Measurements from ENCODE around the gene PRDX5. TPM values are rescaled to one million over a fixed set of nuclear protein-coding genes. Genes with fewer than 3 reads are reported as not detected.

The PRDX5 gene
- polyA plus RNA-seq, 1 experiment, result 383 TPM

DNA sequence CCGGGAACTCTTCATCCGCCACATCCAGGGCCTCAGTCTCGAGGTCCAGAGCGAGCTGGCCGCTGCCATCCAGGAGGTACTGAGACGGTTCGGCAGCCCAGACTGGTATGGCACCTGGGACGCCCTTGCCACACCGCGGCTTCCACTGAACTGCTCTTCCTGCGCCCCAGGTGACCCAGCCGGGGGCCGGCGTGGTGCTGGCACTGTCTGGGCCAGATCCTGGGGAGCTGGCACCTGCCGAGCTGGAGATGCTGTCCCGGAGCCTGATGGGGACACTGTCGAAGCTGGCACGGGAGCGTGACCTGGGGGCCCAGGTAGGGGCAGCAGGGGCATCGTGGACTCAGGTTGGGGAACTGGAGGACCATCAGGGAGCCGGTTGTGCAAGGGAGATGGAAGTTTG lies 23.5 kb downstream of the PRDX5 start:
- Histone ChIP-seq H3K9me3 (ENCODE audit: control insufficient read depth, insufficient read depth, low read length) (peaks cover 4% of the 10 kb centered on the region; the same call in 1 of the 2 replicates), H3K27ac (ENCODE audit: low read depth, low read length) (no peak overlapping the region), H3K27me3 (ENCODE audit: control insufficient read depth, insufficient read depth, low read length) (no peaks in the 10 kb centered on the region), H3K4me3 (ENCODE audit: low read depth, low read length) (no peak overlapping the region)
- no peak for DNase-seq (ENCODE audit: low read depth, low spot score)
- no peak for TF ChIP-seq CTCF (IDR thresholded peaks at IDR 0.05; ENCODE audit: low read depth, low read length)
- CTCF ChIA-PET, result interaction anchor here (0.6 to 4.9 kb wide), 4 partner anchors 9 to 225 kb away, joined by 4 to 86 read pairs (median 12); partner anchors contain the start of genes PRDX5 and TRMT112
- POLR2A ChIA-PET, result interaction anchor here (0.5 to 1.5 kb wide), 4 partner anchors 14 to 166 kb away, joined by 3 to 4 read pairs (median 4); no protein-coding TSS in a partner anchor

DNA sequence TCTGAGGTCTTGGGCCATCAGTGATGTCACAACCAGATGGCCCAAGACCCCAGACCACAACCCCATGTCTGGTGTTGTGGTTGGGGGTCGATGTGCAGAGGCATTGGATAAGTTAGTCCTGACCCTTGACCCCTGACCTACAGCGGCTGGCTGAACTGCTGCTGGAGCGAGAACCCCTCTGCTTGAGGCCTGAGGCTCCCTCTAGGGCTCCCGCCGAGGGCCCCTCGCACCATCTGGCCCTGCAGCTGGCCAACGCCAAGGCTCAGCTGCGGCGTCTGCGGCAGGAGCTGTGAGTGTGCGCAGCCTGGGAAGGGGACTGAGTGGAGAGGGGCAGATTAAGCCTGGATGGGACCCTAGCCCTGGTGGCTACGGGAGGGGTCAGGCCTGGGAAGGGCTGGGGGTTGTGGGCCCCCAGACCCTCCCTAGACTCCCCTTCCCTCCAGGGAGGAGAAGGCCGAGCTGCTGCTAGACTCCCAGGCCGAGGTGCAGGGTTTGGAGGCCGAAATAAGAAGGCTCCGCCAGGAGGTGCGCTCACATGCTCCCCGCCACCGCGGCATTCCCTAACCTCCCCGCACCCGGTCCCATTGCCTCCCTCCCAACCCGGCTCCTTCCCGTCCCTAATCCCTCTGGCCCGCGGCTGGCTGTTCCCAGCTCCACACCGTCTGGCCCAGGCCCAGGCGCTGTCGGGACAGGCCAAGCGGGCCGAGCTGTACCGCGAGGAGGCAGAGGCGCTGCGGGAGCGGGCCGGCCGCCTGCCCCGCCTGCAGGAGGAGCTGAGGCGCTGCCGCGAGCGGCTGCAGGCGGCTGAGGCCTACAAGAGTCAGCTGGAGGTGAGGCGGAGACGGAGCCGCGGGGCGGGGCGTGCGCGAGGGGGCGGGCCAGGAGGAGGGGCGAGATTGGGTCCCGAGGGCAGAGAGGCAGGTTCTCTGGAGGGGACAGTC lies 24.2 kb downstream of the PRDX5 start:
- Histone ChIP-seq H3K4me3 (ENCODE audit: low read depth, low read length) (peak overlapping the region; percentile 51), H3K27me3 (ENCODE audit: control insufficient read depth, insufficient read depth, low read length) (no peaks in the 10 kb centered on the region), H3K9me3 (ENCODE audit: control insufficient read depth, insufficient read depth, low read length) (peaks cover 4% of the 10 kb centered on the region; the same call in 1 of the 2 replicates), H3K27ac (ENCODE audit: low read depth, low read length) (peak overlapping the region; percentile 57)
- peak; percentile 32 for TF ChIP-seq CTCF (IDR thresholded peaks at IDR 0.05; ENCODE audit: low read depth, low read length)
- ChIA-PET POLR2A (interaction anchor here (0.5 to 1.5 kb wide), 8 partner anchors 9 to 167 kb away, joined by 3 to 12 read pairs (median 4); partner anchors contain the start of genes PRDX5 and TRMT112), CTCF (interaction anchor here (0.6 to 4.9 kb wide), 8 partner anchors 10 to 224 kb away, joined by 3 to 86 read pairs (median 4); partner anchors contain the start of genes PRDX5 and TRMT112)
- peak; percentile 42 for DNase-seq (ENCODE audit: low read depth, low spot score)

DNA sequence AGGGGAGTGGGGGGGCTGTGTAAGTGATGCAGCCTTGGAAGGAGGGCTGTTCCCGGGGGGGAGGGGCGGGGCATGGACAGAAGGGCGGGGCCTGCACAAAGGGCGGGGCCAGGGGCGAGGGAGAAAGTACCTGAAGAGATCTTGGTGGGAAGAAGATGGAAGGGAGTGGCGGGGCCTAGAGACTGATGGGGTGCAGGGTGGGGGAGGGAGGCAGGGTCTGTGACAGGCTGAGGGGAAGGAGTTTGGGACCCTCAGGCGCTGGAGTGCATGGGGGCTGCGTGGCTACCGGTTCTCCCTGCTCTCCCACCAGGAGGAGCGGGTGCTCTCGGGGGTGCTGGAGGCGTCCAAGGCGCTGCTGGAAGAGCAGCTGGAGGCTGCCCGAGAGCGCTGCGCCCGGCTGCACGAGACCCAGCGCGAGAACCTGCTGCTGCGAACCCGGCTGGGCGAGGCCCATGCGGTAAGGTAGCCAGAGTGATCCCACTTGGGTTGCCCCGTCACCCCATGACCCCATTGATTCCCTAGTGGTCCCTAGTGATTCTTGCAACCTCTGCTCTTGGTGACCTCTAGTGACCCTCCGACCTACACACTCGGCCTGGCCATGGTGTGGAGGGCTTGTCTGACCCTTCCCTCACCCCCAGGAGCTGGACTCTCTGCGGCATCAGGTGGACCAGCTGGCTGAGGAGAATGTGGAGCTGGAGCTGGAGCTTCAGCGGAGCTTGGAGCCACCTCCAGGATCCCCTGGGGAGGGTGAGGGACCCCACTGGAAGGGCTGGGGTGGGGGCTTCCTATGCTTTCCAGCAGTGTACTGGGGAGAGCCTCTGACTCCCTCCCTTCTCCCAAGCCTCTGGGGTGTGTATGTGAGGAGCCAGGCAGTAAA lies 25.2 kb downstream of the PRDX5 start:
- Histone ChIP-seq H3K27me3 (ENCODE audit: control insufficient read depth, insufficient read depth, low read length) (no peaks in the 10 kb centered on the region), H3K27ac (ENCODE audit: low read depth, low read length) (no peak overlapping the region), H3K4me3 (ENCODE audit: low read depth, low read length) (peak overlapping the region; percentile 21; the same call in 1 of the 2 replicates), H3K9me3 (ENCODE audit: control insufficient read depth, insufficient read depth, low read length) (peaks cover 4% of the 10 kb centered on the region; the same call in 1 of the 2 replicates)
- ChIA-PET POLR2A (interaction anchor here (0.6 to 1.5 kb wide), 5 partner anchors 8 to 39 kb away, joined by 4 to 12 read pairs (median 5); partner anchors contain the start of genes PRDX5 and TRMT112), CTCF (interaction anchor here (0.9 to 4.9 kb wide), 6 partner anchors 11 to 47 kb away, joined by 3 to 86 read pairs (median 5); no protein-coding TSS in a partner anchor)
- no peak for TF ChIP-seq CTCF (IDR thresholded peaks at IDR 0.05; ENCODE audit: low read depth, low read length)
- DNase-seq (ENCODE audit: low read depth, low spot score), result no peak

GRCh38 chr11:64343767-64344559 lies 26.0 kb downstream of the PRDX5 start:
- H3K27ac ChIP-seq (ENCODE audit: low read depth, low read length), result no peak overlapping the region
- ChIA-PET CTCF (interaction anchor here (0.5 to 4.9 kb wide), 2 partner anchors 12 to 43 kb away, joined by 4 to 86 read pairs; no protein-coding TSS in a partner anchor), POLR2A (no interaction called here)
- H3K9me3 ChIP-seq (ENCODE audit: control insufficient read depth, insufficient read depth, low read length), result peaks cover 4% of the 10 kb centered on the region; the same call in 1 of the 2 replicates
- no peaks in the 10 kb centered on the region for H3K27me3 ChIP-seq (ENCODE audit: control insufficient read depth, insufficient read depth, low read length)
- TF ChIP-seq CTCF (IDR thresholded peaks at IDR 0.05; ENCODE audit: low read depth, low read length), result peak; percentile 25; the same call in 1 of the 2 replicates
- H3K4me3 ChIP-seq (ENCODE audit: low read depth, low read length), result no peak overlapping the region
- DNase-seq (ENCODE audit: low read depth, low spot score), result no peak

All from AG04450 (cell line).